ENCODE results near the gene ZNF473.

Gene ZNF473

GRCh38 chr19:50025794-50026549, at the start of gene ZNF473:
Gene ZNF473, plus strand, starts transcription at chr19:50026005. Its CDS starts 5,078 bp downstream, at chr19:50031083.
- DNase-seq, result peak; percentile 51

GRCh38 chr19:49976496-49976895, 49.3 kb upstream of the ZNF473 start:
- no peak for DNase-seq

GRCh38 chr19:49977076-49977475, 48.7 kb upstream of the ZNF473 start:
- no peak for DNase-seq

GRCh38 chr19:49977881-49978280, 47.9 kb upstream of the ZNF473 start:
- DNase-seq, result no peak

- no peak for DNase-seq
Observed at GRCh38 chr19:49978324-49978723, 47.5 kb upstream of the ZNF473 start.

GRCh38 chr19:49981603-49982593, 43.9 kb upstream of the ZNF473 start:
- DNase-seq, result no peak

- DNase-seq, result no peak
Observed at GRCh38 chr19:49983645-49984229, 42.1 kb upstream of the ZNF473 start.

GRCh38 chr19:49984491-49984890, 41.3 kb upstream of the ZNF473 start:
- no peak for DNase-seq

- DNase-seq, result no peak
Observed at GRCh38 chr19:49985871-49986270, 39.9 kb upstream of the ZNF473 start.

GRCh38 chr19:49986354-49986753, 39.5 kb upstream of the ZNF473 start:
- DNase-seq, result no peak

- no peak for DNase-seq
Observed at GRCh38 chr19:49987159-49987698, 38.6 kb upstream of the ZNF473 start.

GRCh38 chr19:49988007-49988406, 37.8 kb upstream of the ZNF473 start:
- DNase-seq, result no peak

- DNase-seq, result no peak
Observed at GRCh38 chr19:49988433-49988832, 37.4 kb upstream of the ZNF473 start.

GRCh38 chr19:49997709-49998108, 28.1 kb upstream of the ZNF473 start:
- DNase-seq, result peak; percentile 60

GRCh38 chr19:49999371-50000010, 26.3 kb upstream of the ZNF473 start:
- no peak for DNase-seq

- DNase-seq, result no peak
Observed at GRCh38 chr19:50000038-50000840, 25.6 kb upstream of the ZNF473 start.

GRCh38 chr19:50000841-50001557, 24.8 kb upstream of the ZNF473 start:
- DNase-seq, result no peak

GRCh38 chr19:50001775-50002174, 24.0 kb upstream of the ZNF473 start:
- no peak for DNase-seq

- no peak for DNase-seq
Observed at GRCh38 chr19:50002386-50002960, 23.3 kb upstream of the ZNF473 start.

GRCh38 chr19:50003254-50003788, 22.5 kb upstream of the ZNF473 start:
- no peak for DNase-seq
